HG02678 (cell line): ENCODE data around the gene CDH20.

ENCODE experiments used
- ATAC-seq: cut with Tn5 transposase; IDR thresholded peaks from one replicate; pipeline ENCODE4 v1.9.1; 2021; ENCODE audit warnings: mild to moderate bottlenecking, moderate library complexity; ENCODE audit not compliant: unreplicated experiment

Gene CDH20

DNA sequence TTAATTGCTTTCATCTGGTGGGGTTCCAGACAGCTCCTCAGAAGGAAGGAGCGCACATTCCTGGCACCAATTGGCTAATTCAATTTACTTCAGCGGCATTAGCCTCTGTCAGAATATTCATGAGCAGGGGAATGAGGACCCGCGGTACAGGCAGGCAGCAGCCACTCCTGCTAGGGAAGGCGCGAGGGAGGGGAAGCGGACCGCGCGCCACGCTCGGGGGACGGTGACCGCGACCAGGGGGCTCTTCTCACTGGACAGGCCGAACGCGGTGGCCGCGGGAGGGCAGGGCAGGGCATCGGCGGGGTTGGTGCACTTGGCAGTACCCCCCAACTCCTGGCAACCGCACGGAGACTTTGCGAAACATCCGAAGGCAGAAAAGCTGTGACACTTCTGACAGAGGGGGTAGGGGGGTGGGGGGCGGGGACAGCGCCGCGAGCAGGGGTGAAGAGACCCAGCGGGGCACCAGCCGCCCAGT is at the start of gene CDH20:
CDH20 (plus strand) TSS at position 160 of the 475 bp plus-strand sequence.
- no peak for ATAC-seq

DNA sequence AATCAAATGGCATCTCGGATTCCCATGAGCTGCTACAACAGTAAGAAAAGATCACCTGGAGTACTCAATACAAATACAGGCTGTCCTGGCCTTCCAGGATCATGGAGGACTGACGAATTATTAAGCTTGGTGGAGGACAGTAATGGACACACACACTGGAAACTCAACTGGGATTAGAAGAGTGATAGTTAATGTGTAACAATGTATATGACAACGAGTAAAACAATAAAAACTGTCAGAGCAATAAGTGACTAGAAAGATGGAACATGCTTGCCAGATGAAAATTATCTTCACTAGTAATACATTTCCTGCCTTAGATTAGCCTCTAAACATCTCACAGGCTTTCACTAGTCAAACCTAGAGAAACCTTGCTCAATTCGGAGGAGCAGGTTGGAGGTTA is 49.2 kb upstream of the CDH20 start:
- ATAC-seq: no peak

GRCh38 chr18:61285777-61286176 is 47.5 kb upstream of the CDH20 start:
- no peak for ATAC-seq

- no peak for ATAC-seq
Measured at GRCh38 chr18:61286867-61287266, 46.4 kb upstream of the CDH20 start.

DNA sequence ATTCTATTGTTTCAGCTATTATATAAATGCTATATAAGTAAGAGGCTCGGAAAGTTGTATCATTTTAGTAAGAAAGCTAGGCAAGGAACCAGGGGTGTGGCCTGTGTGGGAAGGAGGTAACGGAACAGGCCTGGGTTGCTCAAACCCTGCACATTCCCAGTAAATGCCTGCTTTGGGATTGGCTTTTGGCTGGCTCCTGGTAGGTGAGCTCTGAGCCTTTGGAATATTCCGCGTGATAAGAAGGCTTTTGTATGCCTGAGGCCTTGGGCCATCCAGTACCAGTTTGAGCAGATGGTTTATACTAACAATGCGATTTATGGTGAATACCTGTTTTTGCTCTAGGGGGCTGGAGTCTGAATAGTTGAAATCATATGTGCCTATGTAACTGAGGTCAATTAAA is 42.6 kb upstream of the CDH20 start:
- no peak for ATAC-seq

DNA sequence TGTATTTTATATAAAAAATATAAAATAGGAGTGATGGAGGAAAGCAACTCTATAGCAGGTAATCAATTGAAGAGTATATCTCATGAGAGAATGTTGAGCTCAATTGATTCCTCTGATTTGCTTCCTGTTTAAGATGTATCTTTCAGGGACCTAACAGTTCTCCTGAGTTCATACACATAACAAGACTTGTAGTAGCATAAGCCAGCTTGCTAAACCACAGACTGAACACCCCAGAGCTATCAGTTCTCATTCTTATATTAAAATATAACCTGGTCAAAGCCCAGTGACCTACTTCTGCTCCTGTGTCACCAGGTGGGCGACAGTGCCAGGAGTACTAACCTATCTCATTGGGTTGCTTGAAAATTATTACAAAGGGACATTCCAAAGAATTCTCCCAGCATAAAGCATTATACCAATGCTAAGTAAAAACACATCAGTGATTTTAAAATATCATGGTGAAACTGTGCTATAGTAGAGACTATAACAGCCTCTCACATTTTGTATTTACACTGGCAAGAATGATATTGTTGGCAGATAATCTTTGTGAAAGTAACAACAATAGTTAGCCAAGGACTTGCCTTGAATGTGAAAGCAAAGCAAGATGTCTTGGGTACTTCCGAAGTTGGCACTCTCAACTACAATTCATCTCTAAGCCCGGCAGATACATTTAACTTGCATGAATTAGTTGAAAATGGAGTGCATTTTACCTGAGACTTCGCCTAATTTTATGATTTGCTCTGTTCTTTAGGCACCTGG is 40.8 kb upstream of the CDH20 start:
- ATAC-seq: no peak

DNA sequence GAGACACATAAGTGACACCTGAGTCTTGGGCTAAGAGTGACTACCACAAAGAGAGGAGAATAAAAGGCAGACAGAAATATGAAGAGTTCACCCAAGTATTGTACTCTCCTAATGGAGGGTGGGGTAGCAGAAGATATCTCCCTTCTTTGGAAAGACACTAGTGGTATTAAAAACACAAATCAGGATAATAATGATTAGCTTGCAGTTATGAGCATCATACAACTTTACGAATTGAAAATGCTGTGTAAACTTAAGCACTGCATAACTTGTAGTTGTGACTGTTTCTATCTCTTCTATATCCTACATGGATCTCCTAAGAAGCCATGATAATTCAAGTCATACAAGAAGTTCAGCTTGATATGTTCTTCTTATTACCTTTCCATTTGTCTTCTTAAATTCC is 38.1 kb upstream of the CDH20 start:
- ATAC-seq: no peak

- no peak for ATAC-seq
Measured at GRCh38 chr18:61308004-61308403, 25.2 kb upstream of the CDH20 start.

- no peak for ATAC-seq
Measured at GRCh38 chr18:61308795-61309393, 24.3 kb upstream of the CDH20 start.

GRCh38 chr18:61322265-61322873 is 10.9 kb upstream of the CDH20 start:
- ATAC-seq: peak; percentile 90

DNA sequence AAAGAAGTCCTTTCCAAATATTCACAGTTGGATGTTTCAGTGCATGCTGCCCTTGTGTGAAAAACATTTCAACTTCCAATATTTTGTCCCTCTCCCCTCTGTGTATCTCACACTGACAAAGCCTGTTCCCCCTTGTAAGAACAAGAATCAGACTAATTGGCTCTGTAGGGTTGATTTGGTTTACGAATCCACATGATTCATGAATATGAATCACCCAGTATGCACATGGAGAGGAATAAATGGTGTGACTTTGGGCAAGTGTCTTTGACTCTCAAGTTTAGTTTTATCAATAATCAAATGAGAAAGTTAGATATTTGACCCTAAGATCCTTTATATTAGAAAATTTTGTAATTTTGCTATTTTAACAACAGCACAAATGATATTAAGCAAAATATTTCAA is 9.3 kb upstream of the CDH20 start:
- ATAC-seq: no peak

GRCh38 chr18:61326407-61326806 is 6.8 kb upstream of the CDH20 start:
- ATAC-seq: no peak

DNA sequence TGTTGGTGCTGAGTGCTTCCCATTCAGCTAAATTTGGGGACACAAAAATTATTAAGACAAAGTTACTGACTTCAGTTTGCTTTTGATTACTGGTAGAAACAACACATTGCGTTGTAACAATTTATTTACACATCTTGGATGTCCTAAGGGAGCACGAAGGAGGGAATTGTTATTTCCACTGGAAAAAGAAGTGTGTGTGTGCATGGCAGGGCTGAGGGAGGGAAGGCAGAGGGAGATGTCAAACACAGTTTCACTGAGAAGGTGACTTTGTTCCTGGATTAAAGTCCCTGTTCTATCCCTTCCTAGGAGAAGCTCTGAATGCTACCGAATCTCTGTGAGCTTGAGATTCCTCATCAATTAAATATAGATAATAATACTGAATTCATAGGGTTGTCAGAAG is 3.8 kb upstream of the CDH20 start:
- no peak for ATAC-seq

- no peak for ATAC-seq
Measured at GRCh38 chr18:61331051-61331450, 2.2 kb upstream of the CDH20 start.

- ATAC-seq: no peak
Measured at GRCh38 chr18:61333746-61334490, 688 bp downstream of the CDH20 start.

DNA sequence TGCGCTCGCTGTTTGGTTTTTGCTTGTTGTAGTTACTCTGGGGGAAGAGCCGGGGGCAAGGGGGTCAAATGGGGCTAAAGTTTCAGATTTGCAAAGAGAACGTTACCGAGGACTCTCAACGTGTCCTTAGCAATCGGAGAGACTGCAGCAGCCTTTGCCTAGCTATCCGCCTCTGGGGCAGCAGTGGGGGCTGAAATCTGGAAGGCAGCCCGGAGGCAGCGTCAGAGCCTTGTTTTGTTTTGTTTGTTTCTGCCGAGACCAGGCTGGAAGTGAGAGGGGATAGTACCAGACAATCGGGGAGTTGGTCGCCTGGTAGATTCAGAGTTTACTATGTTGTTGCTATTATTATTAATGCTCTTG is 1.2 kb downstream of the CDH20 start:
- ATAC-seq: no peak

DNA sequence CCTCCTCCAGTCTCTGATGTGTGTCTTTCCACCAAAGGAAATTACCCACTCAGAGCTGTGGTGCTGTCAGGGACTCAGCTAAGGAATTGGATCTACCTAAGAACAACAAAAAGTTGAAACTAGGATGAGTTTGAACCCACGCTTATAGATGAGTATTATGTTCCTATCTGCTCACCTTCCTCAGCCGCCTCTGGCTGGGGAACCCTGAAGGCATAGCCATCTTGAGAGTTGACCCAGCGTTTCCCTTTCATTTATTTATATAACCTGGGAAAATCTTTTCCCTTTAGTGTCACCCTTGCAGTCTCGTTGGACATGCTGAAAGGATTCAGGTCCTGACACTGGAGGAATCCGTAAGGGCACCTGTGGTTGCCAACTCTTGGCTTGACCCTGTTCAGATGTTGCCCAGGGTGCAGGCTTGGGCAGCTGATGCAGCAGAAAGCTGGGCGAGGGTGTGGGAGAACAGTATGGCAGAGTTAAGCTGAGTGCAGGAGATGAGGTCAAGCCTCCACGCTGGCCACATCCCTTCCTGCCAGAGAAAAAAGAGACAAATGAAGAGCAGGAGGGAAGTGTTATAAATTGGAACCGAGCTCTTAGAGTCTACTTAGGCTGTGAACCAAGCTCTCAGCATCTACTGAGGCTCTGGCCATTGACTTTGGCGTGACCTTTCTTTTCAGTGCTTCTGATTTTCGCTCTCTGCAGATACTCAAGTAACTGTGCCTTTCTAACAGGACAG is 1.9 kb downstream of the CDH20 start:
- ATAC-seq: no peak

GRCh38 chr18:61335684-61336555 is 2.7 kb downstream of the CDH20 start:
- no peak for ATAC-seq

DNA sequence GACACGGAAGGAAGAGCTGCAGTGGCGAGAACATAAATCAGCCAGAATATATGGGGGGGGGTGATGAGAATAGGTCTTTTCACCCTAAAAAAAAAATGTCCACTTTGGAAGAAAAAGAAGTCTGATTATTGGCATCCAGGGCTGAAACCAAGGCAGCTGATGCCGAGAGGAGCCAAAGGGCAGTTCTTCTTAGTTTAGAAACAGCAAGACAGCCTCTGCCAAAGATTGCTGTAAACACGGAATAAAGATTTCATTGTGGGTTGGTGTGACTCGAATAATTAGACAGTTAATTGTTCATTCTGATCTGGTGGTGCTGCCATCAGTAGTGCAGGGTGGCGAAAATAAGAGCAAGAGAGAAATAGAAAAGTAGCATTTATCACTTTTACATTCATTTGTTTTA is 3.5 kb downstream of the CDH20 start:
- ATAC-seq: no peak

- ATAC-seq: no peak
Measured at GRCh38 chr18:61337527-61337926, 4.3 kb downstream of the CDH20 start.
